SK-N-SH treated with all-trans-retinoic acid at 6 μM for 48 hours (cell line): ENCODE measurements around the gene POLE2.

Experiments used
- ATAC-seq: fragments of 200-7000 bp; cut with Tn5 transposase; 3 replicates; pipeline ENCODE4 v1.9.1; 2020; ENCODE audit warnings: mild to moderate bottlenecking, moderate library complexity
- ARNTL ChIP-seq: fragments of 450-650 bp; formaldehyde crosslinking; IDR thresholded peaks from 2 replicates; pipeline ENCODE4 v1.5.0; 2020; ENCODE audit warnings: low read depth, mild to moderate bottlenecking, moderate library complexity, borderline replicate concordance
- CSDC2 ChIP-seq: fragments of 250-450 bp; sonication (Bioruptor Pico); IDR thresholded peaks from 2 replicates; pipeline ENCODE4 v1.5.0; 2020; ENCODE audit warnings: mild to moderate bottlenecking, moderate library complexity
- CSRNP3 ChIP-seq: fragments of 250-450 bp; sonication (Bioruptor Pico); IDR thresholded peaks from 2 replicates; pipeline ENCODE4 v1.5.1; 2021; ENCODE audit warnings: mild to moderate bottlenecking, moderate library complexity
- ESRRG ChIP-seq: fragments of 250-450 bp; sonication (Bioruptor Pico); IDR thresholded peaks from 2 replicates; pipeline ENCODE4 v1.6.1; 2021; ENCODE audit warnings: mild to moderate bottlenecking
- GLIS3 ChIP-seq: fragments of 250-450 bp; sonication (Bioruptor Pico); IDR thresholded peaks from 2 replicates; pipeline ENCODE4 v1.5.0; 2020; ENCODE audit warnings: mild to moderate bottlenecking, moderate library complexity
- ISL1 ChIP-seq: fragments of 250-450 bp; sonication (Bioruptor Pico); IDR thresholded peaks from 2 replicates; pipeline ENCODE4 v2.1.2; 2022; ENCODE audit warnings: mild to moderate bottlenecking, moderate library complexity
- OSR1 ChIP-seq: fragments of 250-450 bp; sonication (Bioruptor Pico); IDR thresholded peaks from 2 replicates; pipeline ENCODE4 v1.8.0; 2022; ENCODE audit warnings: moderate library complexity, mild to moderate bottlenecking, inconsistent platforms
- PATZ1 ChIP-seq: fragments of 250-450 bp; sonication (Bioruptor Pico); IDR thresholded peaks from 2 replicates; pipeline ENCODE4 v1.8.0; 2020; ENCODE audit warnings: mild to moderate bottlenecking, moderate library complexity, borderline replicate concordance
- PPARA ChIP-seq: fragments of 250-450 bp; sonication (Bioruptor Pico); IDR thresholded peaks from 2 replicates; pipeline ENCODE4 v1.5.0; 2020; ENCODE audit warnings: mild to moderate bottlenecking, borderline replicate concordance
- RARB ChIP-seq: fragments of 250-450 bp; sonication (Bioruptor Pico); IDR thresholded peaks from 2 replicates; pipeline ENCODE4 v1.8.0; 2021; ENCODE audit warnings: mild to moderate bottlenecking, moderate library complexity
- SNAI2 ChIP-seq: fragments of 250-450 bp; sonication (Bioruptor Pico); IDR thresholded peaks from 2 replicates; pipeline ENCODE4 v1.5.0; 2020; ENCODE audit warnings: mild to moderate bottlenecking, moderate library complexity
- TCF4 ChIP-seq: fragments of 250-450 bp; sonication (Bioruptor Pico); IDR thresholded peaks from 2 replicates; pipeline ENCODE4 v1.8.0; 2021; ENCODE audit warnings: mild to moderate bottlenecking, moderate library complexity, borderline replicate concordance
- TOX ChIP-seq: fragments of 250-450 bp; sonication (Bioruptor Pico); IDR thresholded peaks from 2 replicates; pipeline ENCODE4 v1.8.0; 2021; ENCODE audit warnings: mild to moderate bottlenecking, moderate library complexity, borderline replicate concordance
- TSHZ2 ChIP-seq: fragments of 250-450 bp; sonication (Bioruptor Pico); IDR thresholded peaks from 2 replicates; pipeline ENCODE4 v1.5.0; 2020; ENCODE audit warnings: mild to moderate bottlenecking, moderate library complexity
- ZC3H10 ChIP-seq: fragments of 250-450 bp; sonication (Bioruptor Pico); IDR thresholded peaks from 2 replicates; pipeline ENCODE4 v1.5.1; 2021; ENCODE audit warnings: mild to moderate bottlenecking, moderate library complexity
- ZFP3 ChIP-seq: fragments of 250-450 bp; sonication (Bioruptor Pico); IDR thresholded peaks from 2 replicates; pipeline ENCODE4 v1.5.0; 2020; ENCODE audit warnings: mild to moderate bottlenecking, moderate library complexity
- ZFP30 ChIP-seq: fragments of 450-650 bp; formaldehyde crosslinking; IDR thresholded peaks from 2 replicates; pipeline ENCODE4 v1.5.0; 2022; ENCODE audit warnings: mild to moderate bottlenecking, moderate library complexity
- ZNF565 ChIP-seq: fragments of 450-650 bp; formaldehyde crosslinking; conservative IDR thresholded peaks from 2 replicates; pipeline ENCODE4 v1.5.0; 2020; ENCODE audit warnings: low read depth, mild to moderate bottlenecking, moderate library complexity
- ZNF70 ChIP-seq: fragments of 450-650 bp; formaldehyde crosslinking; IDR thresholded peaks from 2 replicates; pipeline ENCODE4 v1.5.0; 2020; ENCODE audit warnings: mild to moderate bottlenecking, moderate library complexity
- ZNF8 ChIP-seq: fragments of 450-650 bp; formaldehyde crosslinking; IDR thresholded peaks from 2 replicates; pipeline ENCODE4 v1.5.0; 2020; ENCODE audit warnings: mild to moderate bottlenecking, moderate library complexity
- TF ChIP-seq, protein P1 (sequence below): fragments of 250-450 bp; sonication (Bioruptor Pico); IDR thresholded peaks from 2 replicates; pipeline ENCODE4 v1.5.1; 2020; ENCODE audit warnings: low read depth, mild to moderate bottlenecking, moderate library complexity

POLE2 gene

GRCh38 chr14:49622022-49622607 is 65.9 kb downstream of the POLE2 start:
- no peak for ATAC-seq
- TF ChIP-seq SNAI2 (CRISPR knock-in tag) (no peak), ZNF565 (no peak), TCF4 (CRISPR knock-in tag) (no peak), ZFP30 (CRISPR knock-in tag) (no peak), ZNF8 (no peak), CSDC2 (CRISPR knock-in tag) (no peak), GLIS3 (no peak), ZC3H10 (CRISPR knock-in tag) (no peak), PPARA (CRISPR knock-in tag) (no peak), TOX (CRISPR knock-in tag) (no peak), ZNF70 (no peak), ESRRG (no peak)
- TF ChIP-seq, protein P1, sequence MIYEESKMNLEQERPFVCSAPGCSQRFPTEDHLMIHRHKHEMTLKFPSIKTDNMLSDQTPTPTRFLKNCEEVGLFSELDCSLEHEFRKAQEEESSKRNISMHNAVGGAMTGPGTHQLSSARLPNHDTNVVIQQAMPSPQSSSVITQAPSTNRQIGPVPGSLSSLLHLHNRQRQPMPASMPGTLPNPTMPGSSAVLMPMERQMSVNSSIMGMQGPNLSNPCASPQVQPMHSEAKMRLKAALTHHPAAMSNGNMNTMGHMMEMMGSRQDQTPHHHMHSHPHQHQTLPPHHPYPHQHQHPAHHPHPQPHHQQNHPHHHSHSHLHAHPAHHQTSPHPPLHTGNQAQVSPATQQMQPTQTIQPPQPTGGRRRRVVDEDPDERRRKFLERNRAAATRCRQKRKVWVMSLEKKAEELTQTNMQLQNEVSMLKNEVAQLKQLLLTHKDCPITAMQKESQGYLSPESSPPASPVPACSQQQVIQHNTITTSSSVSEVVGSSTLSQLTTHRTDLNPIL (CRISPR knock-in tag): no peak

- ATAC-seq: peak; percentile 50
- TF ChIP-seq PPARA (CRISPR knock-in tag) (no peak), CSRNP3 (no peak), ZNF70 (no peak), RARB (CRISPR knock-in tag) (no peak)
These were observed 66.7 kb downstream of the POLE2 start for GRCh38 chr14:49621114-49621881.

- peak; percentile 97 for ATAC-seq
- no peak for TF ChIP-seq ZFP30 (CRISPR knock-in tag)
- 0 out of 2 replicates have a peak, but pooled peaks have one; percentile 56 for TF ChIP-seq TSHZ2
- TF ChIP-seq GLIS3: 0 out of 2 replicates have a peak, but pooled peaks have one; percentile 50
- TF ChIP-seq CSDC2 (CRISPR knock-in tag): no peak
- no peak for TF ChIP-seq ZNF8
- peak; percentile 96 for TF ChIP-seq ZFP3
- no peak for TF ChIP-seq SNAI2 (CRISPR knock-in tag)
- TF ChIP-seq ISL1 (CRISPR knock-in tag): no peak
- no peak for TF ChIP-seq PPARA (CRISPR knock-in tag)
These were observed 67.6 kb downstream of the POLE2 start, which contains the start of the genes MGAT2 and RPL36AL for GRCh38 chr14:49620182-49621113. Gene MGAT2 (plus strand): TSS chr14:49620799. CDS start chr14:49621269, 470 bp downstream. Gene RPL36AL (minus strand): TSS chr14:49620626. CDS start chr14:49619104, 1,522 bp downstream.

- no peak for ATAC-seq
These were observed 68.3 kb downstream of the POLE2 start for GRCh38 chr14:49619730-49620129.

More at GRCh38 chr14:49619730-49620129, 68.3 kb downstream of the POLE2 start:
- no peak for TF ChIP-seq OSR1 (CRISPR knock-in tag)
- no peak for TF ChIP-seq PATZ1 (CRISPR knock-in tag)
- TF ChIP-seq ZC3H10 (CRISPR knock-in tag): no peak
- no peak for TF ChIP-seq ZFP30 (CRISPR knock-in tag)
- no peak for TF ChIP-seq ISL1 (CRISPR knock-in tag)
- no peak for TF ChIP-seq ZNF8
- no peak for TF ChIP-seq ARNTL (CRISPR knock-in tag)
- TF ChIP-seq, protein P1 (CRISPR knock-in tag): no peak
- TF ChIP-seq TSHZ2: no peak
- no peak for TF ChIP-seq PPARA (CRISPR knock-in tag)
- no peak for TF ChIP-seq SNAI2 (CRISPR knock-in tag)
- TF ChIP-seq CSDC2 (CRISPR knock-in tag): no peak
